ENCODE data around the gene ALOX5.

Gene ALOX5

GRCh38 chr10:45437587-45438465 is 63.8 kb downstream of the ALOX5 start:
- no peak for TF ChIP-seq CTCF (IDR thresholded peaks at IDR 0.05; ENCODE audit: control insufficient read depth, insufficient read depth, low read depth, low read length, missing control alignments)
- DNase-seq (ENCODE audit: low read depth): no peak
- H3K4me3 ChIP-seq (ENCODE audit: control insufficient read depth, low read depth, low read length): no peak overlapping the region

DNA sequence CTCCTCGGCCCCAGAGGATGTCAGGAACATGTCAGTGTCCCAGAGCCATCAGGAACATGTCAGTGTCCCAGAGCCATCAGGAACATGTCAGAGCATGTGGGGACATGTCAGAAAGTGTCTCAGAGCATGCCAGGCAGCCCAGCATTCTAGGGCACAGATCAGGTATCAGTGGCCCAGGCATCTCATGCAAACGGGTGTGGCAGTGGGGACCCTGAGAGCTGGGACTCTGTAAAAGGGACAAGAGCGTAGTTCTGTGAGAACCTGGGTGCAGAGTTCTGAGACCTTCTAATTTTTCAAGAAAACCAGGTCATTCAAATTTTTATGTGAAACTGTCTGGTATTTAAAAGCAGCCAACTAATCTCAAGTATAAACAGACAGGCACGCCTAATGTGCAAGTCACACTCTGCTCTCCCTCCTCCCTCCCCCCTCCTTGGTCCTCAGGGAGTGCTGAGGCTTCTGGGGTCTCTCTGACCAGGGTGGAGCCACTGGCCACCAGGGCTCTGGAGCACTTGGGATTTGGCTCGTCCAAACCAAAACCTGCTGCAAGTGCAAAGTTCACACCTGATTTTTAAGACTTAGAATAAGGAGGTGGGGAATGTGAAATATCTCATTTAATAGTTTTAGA is 64.6 kb downstream of the ALOX5 start:
- no peak for DNase-seq (ENCODE audit: low read depth)
- H3K4me3 ChIP-seq (ENCODE audit: control insufficient read depth, low read depth, low read length): no peak overlapping the region
- TF ChIP-seq CTCF (IDR thresholded peaks at IDR 0.05; ENCODE audit: control insufficient read depth, insufficient read depth, low read depth, low read length, missing control alignments): no peak

DNA sequence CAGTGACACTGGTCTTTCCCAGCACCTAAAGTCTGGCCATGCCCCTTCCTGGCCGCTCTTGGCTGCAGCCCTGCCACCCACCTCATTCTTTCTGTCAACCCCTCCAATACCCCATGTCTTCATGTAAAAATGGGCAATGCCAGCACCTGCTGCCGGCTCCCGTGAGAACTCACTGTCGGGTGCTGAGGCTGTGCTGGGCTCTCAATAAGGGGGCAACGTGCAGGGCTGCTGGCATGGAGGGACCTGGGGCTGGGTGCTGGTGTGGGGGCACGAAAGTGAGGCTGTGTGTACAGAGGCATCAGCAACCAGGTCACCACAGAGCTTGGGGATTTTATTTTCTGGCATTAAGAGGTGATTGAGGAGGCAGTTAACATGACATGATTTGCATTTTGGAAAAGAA is 65.3 kb downstream of the ALOX5 start:
- DNase-seq (ENCODE audit: low read depth): no peak
- no peak for TF ChIP-seq CTCF (IDR thresholded peaks at IDR 0.05; ENCODE audit: control insufficient read depth, insufficient read depth, low read depth, low read length, missing control alignments)
- no peak overlapping the region for H3K4me3 ChIP-seq (ENCODE audit: control insufficient read depth, low read depth, low read length)

GRCh38 chr10:45439873-45440272 is 65.9 kb downstream of the ALOX5 start:
- H3K4me3 ChIP-seq (ENCODE audit: control insufficient read depth, low read depth, low read length): no peak overlapping the region
- no peak for TF ChIP-seq CTCF (IDR thresholded peaks at IDR 0.05; ENCODE audit: control insufficient read depth, insufficient read depth, low read depth, low read length, missing control alignments)
- no peak for DNase-seq (ENCODE audit: low read depth)

GRCh38 chr10:45440511-45441062 is 66.6 kb downstream of the ALOX5 start:
- no peak for DNase-seq (ENCODE audit: low read depth)
- no peak overlapping the region for H3K4me3 ChIP-seq (ENCODE audit: control insufficient read depth, low read depth, low read length)
- no peak for TF ChIP-seq CTCF (IDR thresholded peaks at IDR 0.05; ENCODE audit: control insufficient read depth, insufficient read depth, low read depth, low read length, missing control alignments)

DNA sequence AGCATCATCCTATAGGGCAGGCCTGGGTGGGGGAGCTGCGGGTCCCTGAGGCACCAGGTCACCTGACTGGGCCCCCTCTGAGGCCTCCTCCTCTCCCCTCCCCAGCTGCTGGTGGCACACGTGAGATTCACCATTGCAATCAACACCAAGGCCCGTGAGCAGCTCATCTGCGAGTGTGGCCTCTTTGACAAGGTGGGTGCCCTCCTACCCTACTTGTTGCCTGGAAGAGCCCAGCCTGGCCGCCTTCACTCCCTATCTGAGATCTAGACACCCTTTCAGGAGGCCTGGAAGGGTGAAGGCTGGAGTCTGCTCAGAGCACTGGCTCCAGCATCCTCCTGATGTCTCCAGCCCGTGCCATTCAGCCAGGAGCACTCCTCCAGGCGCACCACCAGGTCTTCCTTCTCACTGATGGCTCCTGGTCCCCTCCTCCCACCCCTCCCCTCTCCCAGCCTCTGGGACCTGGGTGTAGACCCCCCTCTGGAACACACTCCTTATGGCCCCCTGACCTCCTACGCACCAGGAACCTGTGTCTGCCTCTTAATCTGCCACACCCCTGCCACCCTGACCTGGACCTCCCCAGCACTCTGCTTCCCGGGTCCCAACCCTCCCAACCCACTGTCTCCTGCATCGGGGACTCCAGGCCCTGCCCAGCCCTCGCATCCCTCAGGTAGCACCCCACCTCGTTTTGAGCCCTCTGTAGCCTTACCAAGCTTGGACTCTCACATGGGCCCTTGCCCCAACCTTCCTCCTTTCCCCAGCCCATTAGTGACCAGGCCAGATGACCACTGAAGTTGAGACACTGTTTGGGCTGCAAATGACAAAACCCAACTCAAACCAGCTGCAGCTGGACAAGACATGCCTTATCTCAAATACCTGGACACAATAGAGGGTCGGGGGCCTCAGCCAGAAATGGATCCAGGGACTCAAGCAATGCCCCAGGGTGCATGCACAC is 67.5 kb downstream of the ALOX5 start:
- H3K4me3 ChIP-seq (ENCODE audit: control insufficient read depth, low read depth, low read length): no peak overlapping the region

More for the DNA sequence above, 67.5 kb downstream of the ALOX5 start:
- no peak for DNase-seq (ENCODE audit: low read depth)
- TF ChIP-seq CTCF (IDR thresholded peaks at IDR 0.05; ENCODE audit: control insufficient read depth, insufficient read depth, low read depth, low read length, missing control alignments): no peak
